Mammary epithelial cell (primary cell): ENCODE measurements around the gene NRN1.
A peak's percentile ranks its signal among the peaks of the same experiment; 100 is the strongest.

ENCODE experiments used
- EZH2 ChIP-seq: IDR thresholded peaks from 2 replicates; pipeline ENCODE4 v1.6.1; 2012; ENCODE audit warnings: low read length, inconsistent platforms, borderline replicate concordance
- TF ChIP-seq, protein P1 (sequence below), 2 donors: IDR thresholded peaks in 1 of 2; conservative IDR thresholded peaks in 1 of 2; 2 replicates each; pipeline ENCODE4 v1.5.1; 2011 to 2012; ENCODE audit warnings: inconsistent platforms in 2 of 2, low read length in 2 of 2, mild to moderate bottlenecking in 2 of 2, control low read depth in 1 of 2, low read depth in 1 of 2; ENCODE audit not compliant: insufficient read depth in 1 of 2; ENCODE audit errors: extremely low read depth in 1 of 2

DNA sequence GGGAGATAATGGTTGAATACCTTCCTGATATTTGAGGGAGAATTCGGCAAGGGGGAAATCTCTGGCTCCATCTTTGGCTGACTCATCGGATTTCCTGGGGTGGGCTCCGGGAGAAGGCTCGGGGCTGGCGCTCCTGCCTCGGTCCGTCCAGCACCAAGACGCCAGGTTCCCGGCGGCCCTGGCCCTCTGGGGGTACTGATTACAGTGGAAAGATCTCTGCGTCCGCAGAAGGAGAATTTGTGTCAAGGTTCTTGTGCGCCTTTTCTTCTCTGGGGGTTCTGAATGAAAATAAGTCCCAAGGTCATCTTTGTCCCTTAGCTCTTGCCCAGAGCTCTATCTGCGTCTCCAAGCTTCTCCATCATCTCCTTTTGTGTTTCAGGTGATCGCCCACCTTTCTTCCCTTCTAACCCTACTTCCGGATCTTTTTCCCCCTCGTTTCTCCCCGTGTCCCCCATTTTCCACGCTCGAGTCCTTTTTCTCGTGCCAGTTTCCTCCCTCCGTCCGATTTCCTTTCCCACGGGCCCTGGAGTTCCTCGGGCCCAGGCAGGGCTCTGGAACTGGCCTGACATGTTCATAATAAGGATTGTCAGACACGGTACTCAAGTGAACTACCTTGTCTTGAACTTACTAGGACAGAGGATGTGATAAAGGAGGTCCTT is 11.6 kb downstream of the NRN1 start:
- TF ChIP-seq, protein P1, sequence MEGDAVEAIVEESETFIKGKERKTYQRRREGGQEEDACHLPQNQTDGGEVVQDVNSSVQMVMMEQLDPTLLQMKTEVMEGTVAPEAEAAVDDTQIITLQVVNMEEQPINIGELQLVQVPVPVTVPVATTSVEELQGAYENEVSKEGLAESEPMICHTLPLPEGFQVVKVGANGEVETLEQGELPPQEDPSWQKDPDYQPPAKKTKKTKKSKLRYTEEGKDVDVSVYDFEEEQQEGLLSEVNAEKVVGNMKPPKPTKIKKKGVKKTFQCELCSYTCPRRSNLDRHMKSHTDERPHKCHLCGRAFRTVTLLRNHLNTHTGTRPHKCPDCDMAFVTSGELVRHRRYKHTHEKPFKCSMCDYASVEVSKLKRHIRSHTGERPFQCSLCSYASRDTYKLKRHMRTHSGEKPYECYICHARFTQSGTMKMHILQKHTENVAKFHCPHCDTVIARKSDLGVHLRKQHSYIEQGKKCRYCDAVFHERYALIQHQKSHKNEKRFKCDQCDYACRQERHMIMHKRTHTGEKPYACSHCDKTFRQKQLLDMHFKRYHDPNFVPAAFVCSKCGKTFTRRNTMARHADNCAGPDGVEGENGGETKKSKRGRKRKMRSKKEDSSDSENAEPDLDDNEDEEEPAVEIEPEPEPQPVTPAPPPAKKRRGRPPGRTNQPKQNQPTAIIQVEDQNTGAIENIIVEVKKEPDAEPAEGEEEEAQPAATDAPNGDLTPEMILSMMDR (conservative IDR thresholded peaks at IDR 0.05 in 1 of 2, IDR thresholded peaks at IDR 0.05 in 1 of 2; ENCODE audit: extremely low read depth in 1 of 2, insufficient read depth in 1 of 2, low read depth in 1 of 2, low read length in 2 of 2): no peak
- TF ChIP-seq EZH2: peak; percentile 2
